IPS-15b (cell line): ENCODE results near the gene SEMA4D.

ENCODE experiments used
- H3K27me3 ChIP-seq: one replicate; pipeline ENCODE4 v1.6.1; 2013; ENCODE audit warnings: low read length; ENCODE audit not compliant: control insufficient read depth, insufficient read depth
- H3K36me3 ChIP-seq: one replicate; pipeline ENCODE4 v1.6.1; 2013; ENCODE audit warnings: low read length; ENCODE audit not compliant: control insufficient read depth, insufficient read depth
- H3K4me1 ChIP-seq: one replicate; pipeline ENCODE4 v1.6.1; 2013; ENCODE audit warnings: mild to moderate bottlenecking, low read length; ENCODE audit not compliant: control insufficient read depth, insufficient read depth
- H3K4me3 ChIP-seq: one replicate; pipeline ENCODE4 v1.5.1; 2013; ENCODE audit warnings: low read depth, low read length
- H3K9ac ChIP-seq: one replicate; pipeline ENCODE4 v1.6.1; 2013; ENCODE audit warnings: low read depth, mild to moderate bottlenecking, low read length
- H3K9me3 ChIP-seq: one replicate; pipeline ENCODE4 v1.6.1; 2013; ENCODE audit warnings: mild to moderate bottlenecking, low read length; ENCODE audit not compliant: control insufficient read depth, insufficient read depth

SEMA4D gene

GRCh38 chr9:89444925-89445765 lies 52.8 kb downstream of the SEMA4D start:
- Histone ChIP-seq H3K27me3 (no peaks in the 10 kb centered on the region), H3K36me3 (peaks cover 11% of the 10 kb centered on the region), H3K9ac (no peak overlapping the region), H3K4me3 (no peak overlapping the region), H3K9me3 (no peaks in the 10 kb centered on the region), H3K4me1 (peaks cover 3% of the 10 kb centered on the region)

GRCh38 chr9:89444274-89444673 lies 53.6 kb downstream of the SEMA4D start:
- Histone ChIP-seq H3K4me1 (peaks cover 3% of the 10 kb centered on the region), H3K36me3 (peaks cover 11% of the 10 kb centered on the region), H3K9ac (no peak overlapping the region)

GRCh38 chr9:89442981-89443814 lies 54.7 kb downstream of the SEMA4D start:
- Histone ChIP-seq H3K9ac (peak overlapping the region; percentile 12), H3K4me1 (peaks cover 5% of the 10 kb centered on the region), H3K9me3 (no peaks in the 10 kb centered on the region), H3K27me3 (no peaks in the 10 kb centered on the region), H3K36me3 (peaks cover 8% of the 10 kb centered on the region), H3K4me3 (no peak overlapping the region)

More at GRCh38 chr9:89444274-89444673, 53.6 kb downstream of the SEMA4D start:
- no peaks in the 10 kb centered on the region for H3K9me3 ChIP-seq
- H3K4me3 ChIP-seq: no peak overlapping the region
- H3K27me3 ChIP-seq: no peaks in the 10 kb centered on the region

- Histone ChIP-seq H3K36me3 (peaks cover 8% of the 10 kb centered on the region), H3K4me1 (peaks cover 5% of the 10 kb centered on the region), H3K9me3 (no peaks in the 10 kb centered on the region), H3K9ac (no peak overlapping the region), H3K4me3 (no peak overlapping the region), H3K27me3 (no peaks in the 10 kb centered on the region)
Measured at GRCh38 chr9:89442501-89442978, 55.4 kb downstream of the SEMA4D start.

- Histone ChIP-seq H3K27me3 (no peaks in the 10 kb centered on the region), H3K36me3 (peaks cover 8% of the 10 kb centered on the region), H3K4me1 (peaks cover 5% of the 10 kb centered on the region), H3K9ac (no peak overlapping the region), H3K9me3 (no peaks in the 10 kb centered on the region), H3K4me3 (no peak overlapping the region)
Measured at GRCh38 chr9:89441986-89442385, 55.9 kb downstream of the SEMA4D start.

GRCh38 chr9:89441655-89441970 lies 56.3 kb downstream of the SEMA4D start:
- Histone ChIP-seq H3K36me3 (peaks cover 10% of the 10 kb centered on the region), H3K9ac (peak overlapping the region; percentile 12), H3K4me1 (peaks cover 7% of the 10 kb centered on the region), H3K9me3 (no peaks in the 10 kb centered on the region), H3K27me3 (no peaks in the 10 kb centered on the region), H3K4me3 (no peak overlapping the region)

GRCh38 chr9:89440951-89441654 lies 56.8 kb downstream of the SEMA4D start:
- H3K4me1 ChIP-seq: peaks cover 12% of the 10 kb centered on the region
- peak overlapping the region; percentile 12 for H3K9ac ChIP-seq
- H3K9me3 ChIP-seq: no peaks in the 10 kb centered on the region
- no peak overlapping the region for H3K4me3 ChIP-seq
- no peaks in the 10 kb centered on the region for H3K27me3 ChIP-seq
- H3K36me3 ChIP-seq: peaks cover 10% of the 10 kb centered on the region

- Histone ChIP-seq H3K4me3 (no peak overlapping the region), H3K9me3 (no peaks in the 10 kb centered on the region), H3K36me3 (peaks cover 7% of the 10 kb centered on the region), H3K27me3 (no peaks in the 10 kb centered on the region), H3K4me1 (peaks cover 17% of the 10 kb centered on the region), H3K9ac (peak overlapping the region; percentile 9)
Measured at GRCh38 chr9:89440548-89440947, 57.4 kb downstream of the SEMA4D start.

- Histone ChIP-seq H3K4me3 (no peak overlapping the region), H3K9ac (no peak overlapping the region), H3K9me3 (no peaks in the 10 kb centered on the region), H3K27me3 (no peaks in the 10 kb centered on the region), H3K4me1 (peaks cover 17% of the 10 kb centered on the region), H3K36me3 (peaks cover 6% of the 10 kb centered on the region)
Measured at GRCh38 chr9:89440046-89440445, 57.9 kb downstream of the SEMA4D start.

- Histone ChIP-seq H3K4me1 (peaks cover 20% of the 10 kb centered on the region), H3K27me3 (no peaks in the 10 kb centered on the region), H3K9ac (no peak overlapping the region)
Measured at GRCh38 chr9:89439571-89439970, 58.3 kb downstream of the SEMA4D start.

GRCh38 chr9:89438194-89438593 lies 59.7 kb downstream of the SEMA4D start:
- Histone ChIP-seq H3K36me3 (peaks cover 7% of the 10 kb centered on the region), H3K27me3 (no peaks in the 10 kb centered on the region), H3K4me1 (peaks cover 28% of the 10 kb centered on the region), H3K4me3 (no peak overlapping the region), H3K9me3 (no peaks in the 10 kb centered on the region), H3K9ac (no peak overlapping the region)

More at GRCh38 chr9:89439571-89439970, 58.3 kb downstream of the SEMA4D start:
- no peak overlapping the region for H3K4me3 ChIP-seq
- peaks cover 6% of the 10 kb centered on the region for H3K36me3 ChIP-seq
- H3K9me3 ChIP-seq: no peaks in the 10 kb centered on the region
